Measurements from ENCODE around the gene ZCWPW1.

DNA sequence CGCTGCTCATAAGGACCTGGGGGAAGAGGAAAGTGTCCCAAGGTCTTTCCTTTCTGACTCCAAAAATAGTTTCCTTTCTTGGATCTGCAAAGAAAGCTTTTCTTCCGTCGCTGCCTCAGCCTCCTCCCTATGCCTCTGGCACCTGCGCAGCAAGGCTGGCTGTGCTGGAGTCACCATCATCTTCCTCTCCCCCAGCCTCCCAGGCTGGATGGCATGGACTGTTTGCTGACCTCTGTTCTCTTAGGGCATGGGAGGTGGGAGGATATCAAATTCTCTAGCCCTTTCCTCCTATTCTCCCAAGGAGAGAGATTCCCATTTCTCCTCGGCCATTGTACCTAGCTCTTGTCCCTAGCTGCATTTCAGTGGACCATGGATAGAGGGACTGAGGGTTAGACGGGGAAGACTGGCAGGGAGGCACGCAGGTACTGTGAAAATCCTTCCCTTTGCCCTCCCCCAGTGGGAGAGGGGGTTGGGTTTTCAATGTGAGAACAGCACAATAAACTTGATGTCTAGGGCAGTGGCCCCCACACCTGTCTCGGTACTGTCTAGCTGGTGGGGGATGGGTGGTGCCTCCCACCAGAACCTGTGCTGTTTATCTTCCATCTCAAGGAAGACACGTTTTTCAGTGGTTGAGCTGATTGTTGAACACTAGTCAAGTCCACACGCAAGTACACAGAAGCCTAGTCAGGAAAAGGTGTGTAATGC, 5.2 kb upstream of the ZCWPW1 start:
- TF ChIP-seq, protein P1, sequence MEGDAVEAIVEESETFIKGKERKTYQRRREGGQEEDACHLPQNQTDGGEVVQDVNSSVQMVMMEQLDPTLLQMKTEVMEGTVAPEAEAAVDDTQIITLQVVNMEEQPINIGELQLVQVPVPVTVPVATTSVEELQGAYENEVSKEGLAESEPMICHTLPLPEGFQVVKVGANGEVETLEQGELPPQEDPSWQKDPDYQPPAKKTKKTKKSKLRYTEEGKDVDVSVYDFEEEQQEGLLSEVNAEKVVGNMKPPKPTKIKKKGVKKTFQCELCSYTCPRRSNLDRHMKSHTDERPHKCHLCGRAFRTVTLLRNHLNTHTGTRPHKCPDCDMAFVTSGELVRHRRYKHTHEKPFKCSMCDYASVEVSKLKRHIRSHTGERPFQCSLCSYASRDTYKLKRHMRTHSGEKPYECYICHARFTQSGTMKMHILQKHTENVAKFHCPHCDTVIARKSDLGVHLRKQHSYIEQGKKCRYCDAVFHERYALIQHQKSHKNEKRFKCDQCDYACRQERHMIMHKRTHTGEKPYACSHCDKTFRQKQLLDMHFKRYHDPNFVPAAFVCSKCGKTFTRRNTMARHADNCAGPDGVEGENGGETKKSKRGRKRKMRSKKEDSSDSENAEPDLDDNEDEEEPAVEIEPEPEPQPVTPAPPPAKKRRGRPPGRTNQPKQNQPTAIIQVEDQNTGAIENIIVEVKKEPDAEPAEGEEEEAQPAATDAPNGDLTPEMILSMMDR (IDR thresholded peaks at IDR 0.05; ENCODE audit: low read depth, low read length) = no peak
- no peak for TF ChIP-seq EZH2phosphoT487 (IDR thresholded peaks at IDR 0.05; ENCODE audit: low read depth)
